ENCODE results near the gene MTHFD1L. TPM values are rescaled to one million over a fixed set of nuclear protein-coding genes. Genes with fewer than 3 reads are reported as not detected.

Gene MTHFD1L
- total and polyA plus RNA-seq, 2 of the 8 experiments (the other 6 are each of a cell fraction or from before 2014, with no cell fraction given), result 29.2 to 105 TPM

- Histone ChIP-seq H3K14ac (ENCODE audit: insufficient read length) (no peak overlapping the region), H3K9me3 (ENCODE audit: insufficient read depth in 2 of 2, low read depth in 1 of 2, low read length in 1 of 2) (no peaks in the 10 kb centered on the region), H2BK120ac (replicated peaks; ENCODE audit: low read depth, low read length) (no peak overlapping the region), H3K23ac (ENCODE audit: insufficient read length) (no peak overlapping the region), H3K79me2 (ENCODE audit: control insufficient read depth in 1 of 2, insufficient read depth in 2 of 2, low read length in 2 of 2) (peaks cover 10 to 16% of the 10 kb centered on the region in 2 experiments), H2AFZ (ENCODE audit: low read length) (no peak overlapping the region), H3K27me3 (replicated peaks in 1 of 4; ENCODE audit: control insufficient read depth in 3 of 4, extremely low read depth in 1 of 4, insufficient read depth in 3 of 4, low read length in 3 of 4) (no peaks in the 10 kb centered on the region), H3K56ac (replicated peaks; ENCODE audit: insufficient read length, low read depth, low read length) (no peak overlapping the region), H3K4me1 (replicated peaks in 1 of 4; ENCODE audit: control insufficient read depth in 3 of 4, insufficient read depth in 4 of 4, low read length in 3 of 4) (peaks cover 0 to 3% (median 1%) of the 10 kb centered on the region in 4 experiments; a peak in 2 of 7 replicates), H4K91ac (replicated peaks; ENCODE audit: insufficient read length, low read length) (no peak overlapping the region), H3K4ac (replicated peaks; ENCODE audit: insufficient read length, low read depth, low read length) (no peak overlapping the region), H2BK15ac (ENCODE audit: low read length) (0 out of 2 replicates have a peak overlapping the region, but pooled peaks have one; percentile 81), H4K5ac (ENCODE audit: insufficient read length, low read depth, low read length) (no peak overlapping the region), H2AK5ac (ENCODE audit: low read depth, low read length) (peak overlapping the region; percentile 53; the same call in 1 of the 2 replicates), H3K4me3 (ENCODE audit: extremely low read depth in 1 of 4, insufficient read depth in 2 of 4, low read depth in 3 of 4, low read length in 4 of 4) (no peak overlapping the region), H3K79me1 (ENCODE audit: low read depth, low read length) (peaks cover 5% of the 10 kb centered on the region), H2BK5ac (ENCODE audit: low read depth, low read length) (no peak overlapping the region), H3K9ac (replicated peaks in 1 of 4; ENCODE audit: extremely low read depth in 1 of 4, low read depth in 3 of 4, low read length in 3 of 4) (no peak overlapping the region), H4K8ac (ENCODE audit: extremely low read depth, insufficient read depth, low read length) (no peak overlapping the region; the same call in 1 of the 2 replicates), H2BK20ac (ENCODE audit: low read length) (no peak overlapping the region), H3K27ac (ENCODE audit: low read depth, low read length) (no peak overlapping the region), H3K36me3 (ENCODE audit: control insufficient read depth in 2 of 4, insufficient read depth in 4 of 4, low read length in 3 of 4) (peaks cover 0 to 2% (median 0%) of the 10 kb centered on the region in 4 experiments; a peak in 2 of 8 replicates), H2BK12ac (ENCODE audit: low read depth, low read length) (no peak overlapping the region), H3K4me2 (ENCODE audit: insufficient read depth in 1 of 2, low read depth in 2 of 2, low read length in 2 of 2) (no peak overlapping the region), H3K18ac (ENCODE audit: extremely low read depth, low read length) (no peak overlapping the region), H4K20me1 (replicated peaks in 1 of 2; ENCODE audit: control insufficient read depth in 1 of 2, insufficient read depth in 2 of 2, low read length in 2 of 2) (no peaks in the 10 kb centered on the region), H3K23me2 (ENCODE audit: low read depth, low read length) (peaks cover 5% of the 10 kb centered on the region)
- ChIA-PET CTCF (ENCODE audit: partially characterized antibody) (interaction anchor here (0.5 to 4.7 kb wide), 7 partner anchors 14 to 46 kb away, joined by 3 to 23 read pairs (median 3); no protein-coding TSS in a partner anchor), POLR2A (ENCODE audit: partially characterized antibody) (interaction anchor here (1.2 kb wide), 1 partner anchor 198 kb away, joined by 3 read pairs; no protein-coding TSS in a partner anchor)
- WGBS, 2 experiments (ENCODE audit: extremely low coverage in 1 of 2, insufficient coverage in 1 of 2, insufficient read length in 1 of 2, insufficient replicate concordance in 2 of 2, low coverage in 1 of 2, low lambda C conversion rate in 2 of 2, missing lambda C conversion rate in 1 of 2), result 90% methylated on average over 6 of the region's 7 CpGs; no CpG with 5 or more reads in 1 of the 2 experiments
- DNase-seq (ENCODE audit: low read depth in 1 of 2, low spot score in 2 of 2) (no peak), FAIRE-seq (no peak)
- TF ChIP-seq TCF12 (IDR thresholded peaks at IDR 0.05; ENCODE audit: low read depth, low read length), result no peak
- TF ChIP-seq EZH2 (IDR thresholded peaks at IDR 0.05; ENCODE audit: low read depth, low read length, severe bottlenecking), result no peak
- TF ChIP-seq PHF8 (conservative IDR thresholded peaks at IDR 0.05; ENCODE audit: low read depth, low read length), result no peak
- TF ChIP-seq CTCF (IDR thresholded peaks at IDR 0.05; ENCODE audit: control extremely low read depth in 1 of 3, insufficient read depth in 1 of 3, low read depth in 1 of 3, low read length in 3 of 3), result no peak
- TF ChIP-seq CBX5 (IDR thresholded peaks at IDR 0.05; ENCODE audit: low read depth, low read length), result no peak
- TF ChIP-seq SRF (IDR thresholded peaks at IDR 0.05; ENCODE audit: low read depth, low read length), result no peak
- TF ChIP-seq BCL11A (IDR thresholded peaks at IDR 0.05; ENCODE audit: low read depth in 2 of 2, low read length in 2 of 2), result no peak
- no peak for TF ChIP-seq TAF7 (optimal IDR thresholded peaks at IDR 0.05; ENCODE audit: borderline replicate concordance, low read depth, low read length)
Measured at GRCh38 chr6:150863213-150863928, 2.1 kb upstream of the MTHFD1L start.

All from H1 (cell line).